ACC112 (cell line): ENCODE measurements around the gene GPN1.
A peak's percentile ranks its signal among the peaks of the same experiment; 100 is the strongest.
"Not testable (repeated sequence)": the region's sequence is repeated elsewhere in the genome, so short reads cannot be mapped to it uniquely, and the experiment has no call there.

Experiments
- H2AFZ ChIP-seq: fragments of 200-600 bp; sonication (generic); one replicate; pipeline ENCODE4 v1.6.0; 2017; ENCODE audit warnings: antibody characterized with exemption, low read length; ENCODE audit not compliant: unreplicated experiment
- H3K27ac ChIP-seq: fragments of 200-600 bp; sonication (generic); 2 replicates; pipeline ENCODE4 v1.5.1; 2014; ENCODE audit warnings: low read depth, mild to moderate bottlenecking, antibody characterized with exemption, low read length, moderate library complexity
- H3K27me3 ChIP-seq: fragments of 200-600 bp; sonication (generic); 2 replicates; pipeline ENCODE4 v1.6.1; 2014; ENCODE audit warnings: mild to moderate bottlenecking, antibody characterized with exemption, low read length, moderate library complexity, mixed read lengths; ENCODE audit not compliant: insufficient read depth
- H3K36me3 ChIP-seq: fragments of 200-600 bp; sonication (generic); 2 replicates; pipeline ENCODE4 v1.6.1; 2016; ENCODE audit warnings: mild to moderate bottlenecking, antibody characterized with exemption, low read length, moderate library complexity, mixed read lengths; ENCODE audit not compliant: insufficient read depth
- H3K4me1 ChIP-seq: fragments of 200-600 bp; sonication (generic); one replicate; pipeline ENCODE4 v1.6.1; 2016; ENCODE audit warnings: low read length, mixed read lengths; ENCODE audit not compliant: insufficient read depth, unreplicated experiment, control insufficient read depth
- H3K4me3 ChIP-seq: fragments of 200-600 bp; sonication (generic); 2 replicates; pipeline ENCODE4 v1.5.1; 2014; ENCODE audit warnings: mild to moderate bottlenecking, low read depth, low read length
- H3K79me2 ChIP-seq: fragments of 200-600 bp; sonication (generic); one replicate; pipeline ENCODE4 v1.6.0; 2016; ENCODE audit warnings: low read length; ENCODE audit not compliant: control insufficient read depth, unreplicated experiment, insufficient read depth

The GPN1 gene

DNA sequence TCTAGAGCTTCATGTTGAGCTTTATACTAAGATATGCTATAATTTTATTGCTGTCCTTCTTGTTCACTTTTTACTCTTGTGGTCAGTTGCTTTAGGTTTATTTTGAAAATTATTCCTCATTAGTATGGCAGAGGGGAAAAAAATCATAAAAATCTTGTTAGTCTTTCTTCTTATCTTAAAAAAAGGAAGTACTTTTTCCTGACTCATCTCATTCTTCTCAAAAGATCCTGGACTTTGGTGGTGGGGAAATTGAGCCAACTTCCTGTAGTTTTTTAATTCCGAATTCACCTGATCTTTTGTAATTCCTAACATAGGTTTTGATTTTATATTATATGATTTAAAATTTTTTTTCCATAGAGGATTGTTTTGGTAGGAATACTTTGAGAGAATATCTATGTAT, 38.6 kb downstream of the GPN1 start:
- H3K27ac ChIP-seq: peak overlapping the region; percentile 17
- H3K36me3 ChIP-seq: peaks cover 18% of the 10 kb centered on the region
- H2AFZ ChIP-seq: no peak overlapping the region
- H3K79me2 ChIP-seq: peaks cover 35% of the 10 kb centered on the region
- peaks cover 15% of the 10 kb centered on the region for H3K4me1 ChIP-seq
- H3K4me3 ChIP-seq: no peak overlapping the region
- no peaks in the 10 kb centered on the region for H3K27me3 ChIP-seq

DNA sequence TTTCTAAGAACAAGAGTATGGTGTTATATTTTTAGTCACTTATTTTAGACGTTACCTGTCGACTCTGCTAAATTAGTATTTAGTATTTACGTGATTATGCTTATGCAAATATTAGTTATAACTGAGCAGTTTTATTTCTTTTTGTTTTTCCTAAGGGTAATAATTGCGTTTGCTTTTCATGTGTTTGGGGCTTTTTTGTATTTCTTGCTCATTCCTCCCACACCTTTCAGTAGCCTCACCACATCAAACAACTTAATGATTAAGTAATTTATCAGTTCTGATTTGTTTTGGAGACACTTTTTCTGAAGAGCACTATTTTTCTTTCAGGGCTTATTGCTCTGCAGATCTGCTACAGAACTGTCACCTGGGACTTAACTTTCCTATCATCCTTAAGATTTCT, 42.4 kb downstream of the GPN1 start:
- H3K79me2 ChIP-seq: peaks cover 8% of the 10 kb centered on the region
- H3K4me3 ChIP-seq: no peak overlapping the region
- peaks cover 6% of the 10 kb centered on the region for H3K4me1 ChIP-seq
- no peak overlapping the region for H2AFZ ChIP-seq
- H3K36me3 ChIP-seq: peaks cover 28% of the 10 kb centered on the region
- no peak overlapping the region for H3K27ac ChIP-seq
- no peaks in the 10 kb centered on the region for H3K27me3 ChIP-seq

DNA sequence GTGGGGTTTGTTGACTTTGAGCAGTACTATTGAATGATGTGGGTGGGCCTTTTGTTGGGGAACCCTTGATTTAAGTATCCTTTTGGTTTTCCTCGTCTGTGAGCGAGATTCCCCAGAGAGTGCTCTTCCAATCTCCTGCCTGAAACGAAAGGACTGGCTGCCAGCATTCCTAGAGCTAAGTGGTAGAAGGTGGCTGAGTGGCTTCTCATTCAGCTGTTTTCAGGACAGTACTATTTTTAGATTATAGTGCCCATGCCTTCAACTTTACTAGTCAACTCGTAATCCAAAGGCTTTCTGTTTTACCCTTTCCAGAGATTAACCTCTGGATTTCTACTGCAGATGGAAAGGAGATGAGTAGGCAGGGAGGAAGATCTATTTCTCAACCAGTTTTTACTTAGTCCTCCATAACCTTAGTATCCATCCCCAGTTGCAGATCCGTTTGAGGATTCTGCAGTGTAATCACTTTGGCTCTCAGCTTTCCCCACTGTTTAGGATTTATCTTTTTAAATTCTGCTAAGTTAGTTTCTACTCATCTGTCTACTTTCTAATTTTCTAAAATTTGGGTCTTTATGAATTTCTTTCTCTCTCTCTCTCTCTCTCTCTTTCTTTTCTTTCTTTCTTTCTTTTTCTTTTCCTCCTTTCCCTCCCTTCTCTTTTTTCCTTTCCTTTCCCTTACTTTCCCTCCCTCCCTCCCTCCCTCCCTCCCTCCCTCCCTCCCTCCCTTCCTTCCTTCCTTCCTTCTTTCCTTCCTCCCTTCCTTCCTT, 44.1 kb downstream of the GPN1 start:
- no peak overlapping the region for H3K4me3 ChIP-seq
- H3K4me1 ChIP-seq: no peaks in the 10 kb centered on the region
- peaks cover 37% of the 10 kb centered on the region for H3K36me3 ChIP-seq

DNA sequence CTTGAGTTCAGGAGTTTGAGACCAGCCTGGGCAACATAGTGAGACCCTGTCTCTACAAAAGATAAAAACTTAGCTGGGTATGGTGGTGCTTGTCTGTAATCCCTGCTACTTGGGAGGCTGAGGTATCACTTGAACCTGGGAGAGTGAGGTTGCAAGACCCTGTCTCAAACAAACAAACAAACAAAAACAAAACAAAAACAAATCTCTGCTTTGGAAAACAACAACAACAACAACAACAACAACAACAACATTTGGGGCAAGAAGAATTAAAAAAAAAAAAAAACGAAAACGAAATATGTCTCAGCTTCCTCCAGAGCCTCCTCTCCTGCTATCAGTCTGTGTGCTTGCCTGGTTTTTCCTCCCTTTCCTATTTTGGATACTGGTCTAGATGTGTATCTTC, 51.7 kb downstream of the GPN1 start:
- peaks cover 25% of the 10 kb centered on the region for H3K4me1 ChIP-seq
- H3K4me3 ChIP-seq: no peak overlapping the region
- H3K27me3 ChIP-seq: no peaks in the 10 kb centered on the region
- H3K27ac ChIP-seq: peak overlapping the region; percentile 98
- no peaks in the 10 kb centered on the region for H3K79me2 ChIP-seq
- H2AFZ ChIP-seq: no peak overlapping the region
- H3K36me3 ChIP-seq: peaks cover 23% of the 10 kb centered on the region

More for the DNA sequence above, 44.1 kb downstream of the GPN1 start:
- Histone ChIP-seq H3K27me3 (no peaks in the 10 kb centered on the region), H2AFZ (no peak overlapping the region), H3K79me2 (peaks cover 2% of the 10 kb centered on the region), H3K27ac (no peak overlapping the region)

DNA sequence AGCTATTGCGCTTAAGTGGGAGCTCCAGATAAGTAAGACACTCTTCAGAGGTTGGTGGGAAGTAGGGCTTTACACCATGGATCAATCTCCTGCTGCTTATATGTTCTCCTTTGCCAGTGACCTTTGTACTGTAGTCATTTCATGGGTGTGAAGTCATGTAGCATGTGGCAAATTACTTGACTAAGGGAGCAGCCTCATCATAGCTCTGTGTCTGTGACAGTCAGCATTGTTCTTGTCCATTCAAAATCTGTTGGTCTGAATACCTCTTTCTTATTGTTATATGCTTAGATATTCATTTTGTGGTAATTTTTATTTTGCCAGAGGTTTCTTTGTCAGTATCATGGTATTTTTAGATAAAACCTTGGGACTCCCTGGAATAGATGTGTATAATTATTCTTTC, 53.0 kb downstream of the GPN1 start:
- Histone ChIP-seq H3K27ac (peak overlapping the region; percentile 98), H2AFZ (no peak overlapping the region), H3K36me3 (peaks cover 19% of the 10 kb centered on the region)

DNA sequence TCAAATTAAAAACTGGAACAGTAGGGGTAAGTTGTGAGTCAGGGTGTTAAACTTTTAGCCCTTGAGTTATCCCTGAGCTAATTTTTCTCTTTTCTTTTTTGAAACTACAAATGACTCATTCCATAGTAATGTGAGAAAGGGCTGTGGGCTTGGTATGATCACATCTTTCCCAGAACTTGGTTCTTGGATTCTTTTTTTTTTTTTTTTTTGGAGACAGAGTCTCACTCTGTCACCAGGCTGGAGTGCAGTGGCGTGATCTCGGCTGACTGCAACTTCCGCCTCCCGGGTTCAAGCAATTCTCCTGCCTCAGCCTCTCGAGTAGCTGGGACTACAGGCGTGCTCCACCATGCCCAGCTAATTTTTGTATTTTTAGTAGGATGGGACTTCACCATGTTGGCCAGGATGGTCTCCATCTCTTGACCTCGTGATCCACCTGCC, 53.5 kb downstream of the GPN1 start:
- Histone ChIP-seq H3K4me1 (peaks cover 25% of the 10 kb centered on the region), H3K4me3 (peak overlapping the region; percentile 46; the same call in 1 of the 2 replicates), H3K36me3 (peaks cover 19% of the 10 kb centered on the region), H3K27ac (peak overlapping the region; percentile 98)
- H2AFZ ChIP-seq, H3K27me3 ChIP-seq, H3K79me2 ChIP-seq: not testable (repeated sequence)

More for the DNA sequence above, 53.0 kb downstream of the GPN1 start:
- Histone ChIP-seq H3K4me3 (peak overlapping the region; percentile 46; the same call in 1 of the 2 replicates), H3K27me3 (no peaks in the 10 kb centered on the region), H3K79me2 (no peaks in the 10 kb centered on the region), H3K4me1 (peaks cover 25% of the 10 kb centered on the region)

DNA sequence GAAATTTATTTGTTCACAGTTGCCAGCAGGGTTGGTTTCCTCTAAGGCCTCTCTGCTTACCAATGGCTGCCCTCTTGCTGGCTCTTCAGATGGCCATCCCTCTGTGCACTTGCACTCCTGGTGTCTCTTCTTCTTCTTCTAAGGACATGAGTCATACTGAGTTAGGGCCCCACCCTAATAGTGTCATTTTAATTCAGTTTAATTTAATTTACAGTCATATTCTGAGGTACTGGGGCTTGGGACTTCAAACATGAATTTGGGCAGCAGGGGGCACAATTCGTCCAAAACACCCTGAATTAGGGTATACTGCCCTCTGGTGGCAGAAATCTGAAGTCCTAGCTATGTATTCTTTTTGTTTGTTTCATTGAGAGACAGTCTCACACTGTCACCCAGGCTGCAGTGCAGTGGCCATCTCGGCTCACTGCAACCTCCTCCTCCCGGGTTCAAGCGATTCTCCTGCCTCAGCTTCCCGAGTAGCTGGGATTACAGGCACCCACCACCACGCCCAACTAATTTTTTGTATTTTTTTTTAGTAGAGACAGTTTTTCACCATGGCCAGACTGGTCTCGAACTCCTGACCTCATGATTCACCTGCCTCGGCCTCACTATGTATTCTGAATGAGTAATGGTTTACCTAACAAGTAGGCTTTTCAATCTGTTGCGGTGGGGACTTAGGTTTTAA, 54.7 kb downstream of the GPN1 start:
- H3K36me3 ChIP-seq: peaks cover 19% of the 10 kb centered on the region
- no peak overlapping the region for H3K4me3 ChIP-seq
- peak overlapping the region; percentile 98 for H3K27ac ChIP-seq
- no peak overlapping the region for H2AFZ ChIP-seq
- no peaks in the 10 kb centered on the region for H3K27me3 ChIP-seq
- H3K79me2 ChIP-seq: no peaks in the 10 kb centered on the region
- H3K4me1 ChIP-seq: peaks cover 25% of the 10 kb centered on the region

DNA sequence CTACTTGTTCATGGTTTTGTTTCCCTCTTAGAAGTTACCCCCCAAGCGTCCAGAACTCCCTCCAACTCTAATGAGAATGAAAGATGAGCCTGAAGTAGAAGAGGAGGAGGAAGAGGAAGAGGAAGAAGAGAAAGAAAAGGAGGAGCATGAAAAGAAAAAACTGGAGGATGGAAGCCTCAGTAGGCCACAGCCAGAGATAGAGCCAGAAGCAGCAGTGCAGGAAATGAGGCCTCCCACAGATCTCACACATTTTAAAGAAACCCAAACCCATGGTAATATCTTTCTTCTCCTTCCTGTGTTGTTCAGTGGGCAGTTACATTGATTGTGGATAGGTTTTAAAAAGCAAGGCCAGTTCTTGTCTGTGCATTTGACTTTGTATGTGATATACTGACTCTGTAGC, 56.2 kb downstream of the GPN1 start:
- H3K27ac ChIP-seq, H3K27me3 ChIP-seq, H3K4me3 ChIP-seq, H2AFZ ChIP-seq, H3K79me2 ChIP-seq: not testable (repeated sequence)
- H3K36me3 ChIP-seq: peaks cover 20% of the 10 kb centered on the region
- H3K4me1 ChIP-seq: peaks cover 25% of the 10 kb centered on the region

DNA sequence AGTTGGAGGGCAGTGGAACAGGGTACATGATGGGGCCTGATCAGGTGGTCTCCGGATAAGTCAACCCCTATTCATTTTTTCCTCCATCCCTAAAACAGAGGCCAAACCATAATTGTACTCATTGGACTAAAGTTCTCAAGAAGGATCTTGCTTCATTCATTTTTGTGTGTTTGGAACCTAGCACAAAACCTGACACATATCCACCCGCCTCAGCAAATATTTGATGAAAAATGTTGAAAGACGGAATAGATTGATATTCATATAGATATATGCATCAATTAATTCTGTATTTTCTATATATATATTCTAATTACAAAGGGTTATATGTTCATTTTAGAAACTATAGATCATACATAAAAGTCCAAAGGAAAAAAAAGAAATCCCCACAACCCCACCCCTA, 56.7 kb downstream of the GPN1 start:
- Histone ChIP-seq H3K4me1 (peaks cover 25% of the 10 kb centered on the region), H2AFZ (no peak overlapping the region), H3K36me3 (peaks cover 20% of the 10 kb centered on the region), H3K79me2 (no peaks in the 10 kb centered on the region), H3K4me3 (no peak overlapping the region), H3K27me3 (no peaks in the 10 kb centered on the region), H3K27ac (no peak overlapping the region)

DNA sequence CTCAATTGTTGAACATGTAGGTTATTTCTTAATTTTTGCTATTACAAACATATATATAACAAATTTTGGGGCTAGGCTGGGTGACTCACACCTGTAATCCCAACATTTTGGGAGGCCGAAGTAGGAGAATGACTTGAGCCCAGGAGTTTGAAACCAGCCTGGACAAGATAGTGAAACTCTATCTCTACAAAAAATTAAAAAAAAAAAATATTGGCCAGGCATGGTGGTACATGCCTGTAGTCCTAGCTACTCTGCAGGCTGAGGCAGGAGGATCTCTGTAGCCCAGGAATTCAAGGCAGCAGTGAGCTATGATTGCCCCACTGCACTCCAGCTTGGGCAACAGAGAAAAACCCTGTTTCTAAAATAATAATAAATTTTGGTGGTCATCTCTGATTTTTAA, 58.4 kb downstream of the GPN1 start:
- Histone ChIP-seq H3K79me2 (no peaks in the 10 kb centered on the region), H3K27me3 (no peaks in the 10 kb centered on the region), H3K27ac (no peak overlapping the region), H3K4me1 (peaks cover 11% of the 10 kb centered on the region), H3K36me3 (peaks cover 20% of the 10 kb centered on the region), H3K4me3 (no peak overlapping the region), H2AFZ (no peak overlapping the region)

DNA sequence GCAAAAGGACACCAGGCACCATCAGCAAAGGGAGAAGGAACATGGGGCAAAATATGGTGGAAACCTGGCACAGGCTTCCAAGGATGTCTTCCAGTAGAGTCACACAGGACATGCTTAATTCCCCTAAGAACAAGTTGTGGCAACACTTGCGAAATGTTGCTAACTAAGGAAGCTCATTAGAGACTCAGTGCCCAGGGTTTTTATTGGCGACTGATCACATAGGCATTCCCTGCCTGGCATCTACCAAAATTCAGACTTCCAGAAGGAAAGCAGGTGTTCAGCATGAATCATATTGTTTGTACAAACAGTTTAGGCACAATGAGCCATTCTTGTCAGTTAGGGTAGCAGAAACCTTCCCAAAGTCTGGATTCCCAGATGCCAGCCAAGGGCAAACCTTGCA, 60.6 kb downstream of the GPN1 start:
- Histone ChIP-seq H3K4me1 (no peaks in the 10 kb centered on the region), H3K79me2 (no peaks in the 10 kb centered on the region), H3K4me3 (no peak overlapping the region), H3K27ac (no peak overlapping the region), H3K27me3 (no peaks in the 10 kb centered on the region), H2AFZ (no peak overlapping the region), H3K36me3 (peaks cover 22% of the 10 kb centered on the region)
